HG03039 (cell line): ENCODE measurements around the gene GNA14.

Source experiments
- ATAC-seq: cut with Tn5 transposase; IDR thresholded peaks from one replicate; pipeline ENCODE4 v1.9.1; 2021; ENCODE audit warnings: mild to moderate bottlenecking, moderate library complexity; ENCODE audit not compliant: unreplicated experiment

Gene GNA14

DNA sequence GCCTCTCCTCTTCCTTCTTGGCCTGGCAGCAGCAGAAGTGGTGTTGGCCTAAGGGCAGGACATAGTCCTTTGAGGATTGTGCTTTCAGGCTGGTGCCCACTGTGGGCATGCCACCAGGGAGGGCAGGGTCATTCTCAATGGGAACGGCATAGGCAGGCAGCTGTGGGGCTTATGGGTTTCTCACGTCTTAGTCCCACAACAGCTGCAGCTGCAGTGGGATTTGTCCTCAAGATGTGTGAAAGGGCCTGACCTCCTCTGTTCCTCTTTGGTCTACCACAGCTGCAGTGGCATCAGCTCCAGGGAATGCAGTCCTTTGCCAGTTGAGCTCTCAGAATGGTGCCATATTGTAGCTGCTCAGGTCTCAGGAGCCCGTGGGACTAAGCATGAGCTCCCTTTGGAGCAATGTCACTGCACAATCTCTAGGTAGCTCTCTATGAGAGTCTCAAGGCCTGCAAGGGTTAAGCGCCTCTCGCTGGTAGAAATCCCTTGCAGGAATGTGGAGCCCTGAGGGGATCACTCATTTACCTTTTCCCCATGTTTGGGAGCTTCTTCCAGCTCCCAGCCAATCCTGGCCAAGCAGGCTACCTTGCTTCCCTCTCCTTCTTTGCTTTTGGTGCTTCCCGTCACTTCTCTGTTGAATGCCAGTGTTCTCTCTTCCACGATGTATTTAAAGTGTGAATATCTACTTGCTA lies 104.8 kb downstream of the GNA14 start:
- ATAC-seq: no peak

GRCh38 chr9:77541600-77541999 lies 106.5 kb downstream of the GNA14 start:
- ATAC-seq: no peak

GRCh38 chr9:77541055-77541454 lies 107.1 kb downstream of the GNA14 start:
- no peak for ATAC-seq

- ATAC-seq: no peak
Observed at GRCh38 chr9:77534376-77535057, 113.6 kb downstream of the GNA14 start.

DNA sequence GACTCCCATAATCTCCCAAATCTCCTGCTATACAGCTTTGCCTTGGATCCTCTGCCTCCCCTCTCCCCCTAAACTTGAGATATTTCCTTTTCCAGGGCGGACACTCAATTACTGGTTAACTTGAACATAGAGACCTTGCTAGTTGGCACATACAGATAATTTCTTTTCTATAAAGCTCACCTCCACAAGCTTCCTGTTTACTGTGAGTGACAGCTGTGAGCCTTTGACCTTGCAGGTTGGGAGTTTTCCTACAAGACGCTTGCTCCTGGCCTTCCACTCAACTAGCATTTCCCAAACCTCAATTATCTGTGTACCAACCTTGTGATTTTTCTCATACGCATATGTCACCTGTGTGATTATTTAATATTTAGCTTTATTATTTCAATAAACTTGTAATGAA lies 114.5 kb downstream of the GNA14 start:
- ATAC-seq: no peak

DNA sequence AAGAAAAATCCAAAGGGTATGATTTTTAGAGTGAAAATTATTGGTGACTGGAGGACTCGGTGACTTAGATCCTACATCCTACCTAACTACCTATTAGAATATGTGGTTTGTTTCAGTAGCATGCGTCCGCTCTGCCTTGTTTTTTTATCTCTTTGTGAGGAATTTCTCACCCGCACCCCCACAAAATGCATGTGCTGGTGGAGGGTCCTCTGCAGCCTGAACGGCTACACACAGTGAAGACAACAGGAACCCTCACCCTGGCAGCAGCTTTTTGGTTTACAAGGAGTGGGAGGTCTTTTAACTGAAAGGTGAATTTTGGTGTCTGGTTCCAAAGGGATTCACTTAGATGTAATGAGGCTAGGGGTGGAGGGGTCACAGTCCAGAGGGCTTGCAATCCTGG lies 115.5 kb downstream of the GNA14 start:
- no peak for ATAC-seq

GRCh38 chr9:77531400-77531799 lies 116.7 kb downstream of the GNA14 start:
- no peak for ATAC-seq

DNA sequence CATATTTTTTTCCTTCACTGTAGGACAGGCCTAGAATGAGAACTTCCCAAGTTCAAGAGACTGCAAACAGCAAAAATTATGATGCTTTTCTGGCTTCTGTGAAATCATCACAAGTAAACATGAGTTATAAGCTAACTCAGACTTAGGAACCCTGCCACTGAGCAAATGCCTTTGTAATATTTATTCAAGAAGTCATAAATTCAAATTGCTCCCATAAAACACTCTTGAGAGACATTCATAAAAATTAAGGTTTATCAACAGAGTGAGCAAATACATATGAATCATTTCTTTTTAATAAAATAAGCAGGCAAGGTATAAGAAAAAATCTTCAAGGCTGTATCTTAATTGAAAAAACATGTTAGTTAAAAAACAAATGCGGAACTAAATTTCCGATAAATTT lies 124.2 kb downstream of the GNA14 start:
- ATAC-seq: no peak

DNA sequence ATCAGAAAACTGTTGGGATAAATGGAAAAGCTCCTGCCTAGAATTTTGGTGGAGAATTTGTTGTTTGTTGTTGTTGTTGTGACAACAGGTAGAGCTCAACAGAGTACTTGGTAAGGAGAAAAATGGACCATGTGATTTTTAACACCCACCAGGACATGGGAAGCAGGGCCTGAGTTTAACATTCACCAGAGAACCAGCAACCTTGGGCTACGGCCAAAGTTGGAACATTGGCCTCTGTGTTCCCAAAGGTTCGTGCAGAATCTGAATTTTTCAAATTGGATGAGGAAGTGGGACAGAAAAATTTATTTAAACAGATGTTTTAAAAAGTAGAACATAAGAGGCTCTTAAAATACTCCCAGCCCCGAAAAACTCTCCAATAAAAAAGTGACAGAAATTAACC lies 127.0 kb downstream of the GNA14 start:
- no peak for ATAC-seq

DNA sequence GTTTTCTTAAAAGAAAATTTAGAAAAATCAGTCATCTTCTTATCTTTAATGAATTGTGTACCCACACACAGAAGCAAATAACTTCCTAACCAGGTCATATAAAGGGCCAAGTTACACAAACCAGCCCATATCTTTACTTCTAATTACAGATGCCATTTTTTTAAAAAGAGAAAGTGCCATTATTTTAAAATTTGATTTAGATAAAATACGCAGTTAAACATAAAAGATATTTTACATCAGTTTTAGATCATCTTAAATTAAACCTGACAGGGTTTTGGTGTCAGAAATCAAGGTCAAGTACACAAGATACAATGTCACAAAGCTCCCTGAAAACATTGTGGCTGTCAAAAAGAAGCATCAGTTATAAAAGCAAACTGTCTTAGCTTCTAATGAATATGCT lies 129.4 kb downstream of the GNA14 start:
- ATAC-seq: no peak

DNA sequence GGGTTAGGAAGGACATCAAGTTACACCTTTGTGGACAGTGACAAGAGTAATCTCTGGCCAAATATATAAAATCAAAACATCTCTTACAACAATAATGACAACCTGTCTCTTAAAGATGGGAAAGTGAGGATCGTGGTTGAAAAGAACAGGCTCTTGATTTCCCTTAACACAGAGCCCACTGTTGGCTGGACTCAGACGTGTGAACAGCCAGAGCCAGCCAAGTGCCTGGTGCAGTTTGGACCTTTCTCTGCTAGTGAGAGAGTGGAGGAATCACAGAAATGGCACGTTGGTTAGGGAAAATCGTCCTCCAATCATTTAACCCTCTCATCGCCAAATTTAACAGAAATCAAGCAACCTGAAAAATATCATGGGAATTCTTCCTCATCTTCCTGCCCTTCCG lies 131.3 kb downstream of the GNA14 start:
- ATAC-seq: no peak

GRCh38 chr9:77514886-77515711 lies 133.0 kb downstream of the GNA14 start:
- no peak for ATAC-seq

DNA sequence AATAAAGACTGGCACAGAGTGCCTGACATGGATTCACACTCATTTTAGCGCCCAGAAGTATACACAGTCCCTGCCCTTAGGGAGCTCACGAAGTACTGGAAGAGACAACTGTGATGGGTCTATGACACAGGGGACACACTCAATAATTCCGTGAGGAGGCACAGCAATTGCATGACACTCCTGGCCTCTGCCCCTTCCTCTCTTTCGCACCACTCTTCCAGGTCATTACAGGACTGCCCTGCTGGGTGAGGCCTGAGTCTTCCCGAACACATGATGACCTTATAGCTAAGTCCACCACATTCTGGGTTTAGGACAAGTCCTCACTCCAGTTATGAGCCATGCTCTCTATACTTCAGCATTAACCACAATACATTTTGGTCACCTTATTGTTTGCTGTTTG lies 134.7 kb downstream of the GNA14 start:
- no peak for ATAC-seq

DNA sequence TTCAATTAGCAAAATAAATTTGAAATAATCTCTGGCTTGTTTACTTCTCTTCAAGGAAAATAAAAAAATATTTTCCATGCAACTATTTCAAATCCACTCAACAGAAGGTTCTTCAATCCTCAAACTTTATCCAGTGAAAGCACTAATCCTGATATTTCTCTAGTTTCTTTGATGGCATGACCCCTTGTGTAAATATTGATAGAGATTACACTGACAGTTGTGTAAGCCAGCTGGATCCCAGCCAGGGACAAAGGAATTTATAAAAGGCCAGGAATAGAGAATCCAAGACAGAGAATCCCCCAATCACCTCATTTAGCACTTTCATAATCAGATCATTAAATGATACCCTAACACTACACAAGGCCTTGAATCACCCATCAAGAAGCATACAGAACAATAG lies 135.2 kb downstream of the GNA14 start:
- no peak for ATAC-seq

GRCh38 chr9:77511525-77511924 lies 136.6 kb downstream of the GNA14 start:
- no peak for ATAC-seq

GRCh38 chr9:77510666-77511065 lies 137.5 kb downstream of the GNA14 start:
- no peak for ATAC-seq

DNA sequence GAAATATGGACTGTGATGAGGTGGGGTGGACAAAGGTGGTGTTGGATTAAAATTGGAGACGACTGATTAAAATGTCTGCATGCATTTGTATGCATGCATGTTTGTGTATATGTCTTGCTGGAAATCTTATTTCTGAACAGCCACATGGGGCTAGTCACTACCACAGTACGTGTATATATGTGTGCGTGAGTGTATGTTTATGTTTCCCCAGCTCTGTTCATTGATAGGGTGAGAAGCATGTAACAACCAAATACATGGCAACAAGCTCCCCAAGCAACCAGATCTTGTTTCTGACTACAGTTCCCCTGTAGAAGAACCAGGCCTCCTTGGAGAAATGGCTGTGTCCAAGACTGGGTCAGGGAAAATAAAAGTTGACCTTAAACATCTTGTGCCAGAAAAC lies 139.7 kb downstream of the GNA14 start:
- ATAC-seq: no peak

DNA sequence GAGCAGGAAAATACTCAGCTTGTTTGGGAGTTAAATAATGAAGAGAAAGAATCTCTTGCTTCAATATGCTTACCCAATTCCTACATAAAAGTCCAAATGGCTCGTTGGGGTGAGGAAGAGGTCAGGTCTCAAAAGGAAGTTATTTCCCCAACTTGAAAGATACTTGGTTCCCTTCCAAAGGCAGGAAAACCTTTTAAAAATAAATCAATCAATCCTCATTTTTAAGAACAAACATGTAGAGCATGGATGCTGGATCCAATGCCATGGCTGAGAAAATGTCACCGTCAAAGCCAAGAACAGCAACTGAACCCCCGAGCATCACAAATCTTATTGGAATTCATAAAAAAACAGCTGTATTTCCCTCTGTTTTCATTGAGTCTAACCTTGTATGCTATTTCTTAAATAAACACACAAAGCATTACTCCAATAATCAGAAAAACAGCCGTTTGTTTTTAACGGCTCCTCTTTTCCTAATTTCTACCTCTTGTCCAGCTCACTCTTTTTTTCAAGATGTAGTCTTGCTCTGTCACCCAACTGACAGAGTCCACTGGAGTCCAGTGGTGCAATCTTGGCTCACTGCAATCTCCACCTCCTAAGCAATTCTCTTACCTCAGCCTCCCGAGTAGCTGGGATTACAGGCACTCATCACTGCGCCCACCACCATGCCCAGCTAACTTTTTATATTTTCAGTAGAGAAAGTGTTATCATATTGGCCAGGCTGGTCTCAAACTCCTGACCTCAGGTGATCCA lies 140.7 kb downstream of the GNA14 start:
- ATAC-seq: no peak

DNA sequence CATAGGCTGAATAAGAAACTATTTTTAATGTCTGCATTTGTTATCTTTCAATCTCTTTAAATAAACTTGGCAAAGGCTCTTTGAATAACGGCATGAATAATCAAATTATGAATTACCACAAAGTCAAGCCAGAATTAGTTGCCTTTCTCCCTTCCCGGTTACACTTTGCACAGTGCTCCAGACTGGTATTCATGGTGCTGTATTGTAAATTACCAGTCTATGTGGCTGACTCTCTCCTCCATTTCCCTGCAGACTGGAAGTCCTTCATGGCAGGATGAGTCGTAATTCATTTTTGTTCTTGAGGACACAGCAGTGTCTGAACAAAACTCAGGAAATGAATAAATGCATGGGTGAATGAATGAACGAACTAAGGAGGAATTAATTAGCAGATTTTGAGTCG lies 142.9 kb downstream of the GNA14 start:
- no peak for ATAC-seq

- no peak for ATAC-seq
Observed at GRCh38 chr9:77502568-77502967, 145.6 kb downstream of the GNA14 start.

DNA sequence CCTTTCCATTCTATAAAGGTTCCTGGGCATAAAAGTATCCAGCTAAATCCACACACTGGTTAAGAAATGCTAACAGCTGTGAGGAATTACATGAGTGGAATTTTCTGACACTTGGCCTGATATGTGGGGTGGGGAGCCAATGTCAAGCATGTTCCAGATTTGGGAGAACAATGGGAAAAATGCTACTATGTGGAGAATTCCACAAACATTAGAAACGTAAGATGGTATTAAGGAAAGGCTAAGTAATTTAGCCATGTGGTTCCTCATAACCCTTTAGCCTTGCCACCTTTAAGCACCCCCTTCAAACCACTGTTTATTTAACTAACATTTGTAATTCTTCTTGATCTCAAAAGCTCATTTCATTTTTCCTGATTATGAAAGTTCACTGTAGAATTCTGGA lies 149.2 kb downstream of the GNA14 start:
- ATAC-seq: no peak
